Activated CD8-positive, alpha-beta T cell treated with anti-CD3 and anti-CD28 coated beads for 36 hours (primary cell): ENCODE data around the gene CST6. TPM values are rescaled to one million over a fixed set of nuclear protein-coding genes. Genes with fewer than 3 reads are reported as not detected.

Experiments used
- ATAC-seq: fragments of 200-7000 bp; cut with Tn5 transposase; one replicate; pipeline ENCODE4 v1.10.0; 2021; ENCODE audit warnings: mild to moderate bottlenecking, moderate library complexity
- CTCF ChIA-PET: fragments of 350-600 bp; sonication (Branson Sonifier 250); formaldehyde crosslinking; loops from one replicate; lab custom pipeline; 2021; ENCODE audit warnings: antibody characterized with exemption; lab: Charles Lee
- POLR2A ChIA-PET: fragments of 350-600 bp; sonication (Branson Sonifier 250); formaldehyde crosslinking; loops from one replicate; lab custom pipeline; 2021; ENCODE audit warnings: antibody characterized with exemption; lab: Charles Lee
- DNase-seq: peaks from one replicate; pipeline ENCODE4 v3.0.0-alpha.2; 2020
- H3K27ac Mint-ChIP-seq: one replicate; pipeline ENCODE4 v1.8.0; 2021; ENCODE audit warnings: mild to moderate bottlenecking, mixed read lengths
- H3K27me3 Mint-ChIP-seq: one replicate; pipeline ENCODE4 v1.8.0; 2021; ENCODE audit warnings: mixed read lengths
- H3K36me3 Mint-ChIP-seq: one replicate; pipeline ENCODE4 v1.8.0; 2021; ENCODE audit warnings: low read depth, mixed read lengths
- H3K4me1 Mint-ChIP-seq: one replicate; pipeline ENCODE4 v1.8.0; 2021; ENCODE audit warnings: low read depth, mixed read lengths
- H3K4me3 Mint-ChIP-seq: one replicate; pipeline ENCODE4 v1.8.0; 2021; ENCODE audit warnings: mild to moderate bottlenecking, moderate library complexity, mixed read lengths
- H3K9me3 Mint-ChIP-seq: one replicate; pipeline ENCODE4 v1.8.0; 2021; ENCODE audit warnings: mixed read lengths
- CTCF ChIP-seq: fragments of 200-600 bp; IDR thresholded peaks from one replicate; pipeline ENCODE4 v1.8.0; 2022; ENCODE audit warnings: antibody characterized with exemption, mild to moderate bottlenecking
- intact Hi-C: fragments of 100-400 bp; cut with micrococcal nuclease; formaldehyde crosslinking; loops from one replicate; pipeline ENCODE4 v1.10.0; 2022
- total RNA-seq, 2 experiments: library from RNA; stranded (reverse); gene quantifications; one replicate each; pipeline ENCODE4 v1.2.3, GENCODE V29; 2021

CST6 gene
- total RNA-seq, 2 experiments from 2014 or later, result 0.50 TPM; not detected in 1

- no peaks in the 10 kb centered on the region for H3K4me1 Mint-ChIP-seq
- peaks cover 5% of the 10 kb centered on the region for H3K27me3 Mint-ChIP-seq
- no peak for DNase-seq
- intact Hi-C loops, result no loop called here
- ATAC-seq, result no peak
- CTCF ChIA-PET, result interaction anchor here (0.7 to 3.1 kb wide), 3 partner anchors 9 to 25 kb away, joined by 3 to 19 read pairs (median 17); partner anchors contain the start of gene CST6
- no peak for TF ChIP-seq CTCF
- POLR2A ChIA-PET, result interaction anchor here (1.1 kb wide), 1 partner anchor 32 kb away, joined by 3 read pairs; no protein-coding TSS in a partner anchor
- H3K27ac Mint-ChIP-seq, result no peak overlapping the region
- no peak overlapping the region for H3K4me3 Mint-ChIP-seq
- H3K36me3 Mint-ChIP-seq, result no peaks in the 10 kb centered on the region
- no peaks in the 10 kb centered on the region for H3K9me3 Mint-ChIP-seq
These were observed 24.5 kb downstream of the CST6 start for GRCh38 chr11:66036334-66036710.

- H3K4me3 Mint-ChIP-seq, result no peak overlapping the region
These were observed 25.5 kb downstream of the CST6 start for GRCh38 chr11:66037327-66037726.

GRCh38 chr11:66039765-66040164 lies 28.0 kb downstream of the CST6 start:
- H3K27me3 Mint-ChIP-seq, result peaks cover 2% of the 10 kb centered on the region
- no peak overlapping the region for H3K4me3 Mint-ChIP-seq
- POLR2A ChIA-PET, result no interaction called here
- peaks cover 4% of the 10 kb centered on the region for H3K4me1 Mint-ChIP-seq
- no peaks in the 10 kb centered on the region for H3K36me3 Mint-ChIP-seq
- H3K9me3 Mint-ChIP-seq, result no peaks in the 10 kb centered on the region
- DNase-seq, result no peak
- TF ChIP-seq CTCF, result no peak
- CTCF ChIA-PET, result interaction anchor here (0.5 to 2.2 kb wide), 2 partner anchors 17 to 210 kb away, joined by 3 to 7 read pairs; no protein-coding TSS in a partner anchor
- intact Hi-C loops, result no loop called here
- no peak for ATAC-seq
- H3K27ac Mint-ChIP-seq, result no peak overlapping the region

More at GRCh38 chr11:66037327-66037726, 25.5 kb downstream of the CST6 start:
- H3K36me3 Mint-ChIP-seq, result no peaks in the 10 kb centered on the region
- no peak overlapping the region for H3K27ac Mint-ChIP-seq
- peaks cover 5% of the 10 kb centered on the region for H3K27me3 Mint-ChIP-seq
- no peaks in the 10 kb centered on the region for H3K9me3 Mint-ChIP-seq
- intact Hi-C loops, result no loop called here
- no peak for ATAC-seq
- H3K4me1 Mint-ChIP-seq, result no peaks in the 10 kb centered on the region
- CTCF ChIA-PET, result interaction anchor here (1.6 to 3.1 kb wide), 2 partner anchors 15 to 49 kb away, joined by 3 to 19 read pairs; no protein-coding TSS in a partner anchor
- POLR2A ChIA-PET, result no interaction called here
- TF ChIP-seq CTCF, result no peak
- DNase-seq, result no peak

GRCh38 chr11:66042227-66042995 lies 30.6 kb downstream of the CST6 start:
- intact Hi-C loops, result no loop called here
- POLR2A ChIA-PET, result no interaction called here
- H3K27ac Mint-ChIP-seq, result no peak overlapping the region

More at GRCh38 chr11:66042227-66042995, 30.6 kb downstream of the CST6 start:
- CTCF ChIA-PET, result interaction anchor here (1.4 to 5.9 kb wide), 4 partner anchors 14 to 26 kb away, joined by 4 to 60 read pairs (median 50); partner anchors contain the start of genes PACS1 and SF3B2
- H3K9me3 Mint-ChIP-seq, result no peaks in the 10 kb centered on the region
- no peaks in the 10 kb centered on the region for H3K27me3 Mint-ChIP-seq
- H3K36me3 Mint-ChIP-seq, result no peaks in the 10 kb centered on the region
- H3K4me1 Mint-ChIP-seq, result peaks cover 15% of the 10 kb centered on the region
- DNase-seq, result no peak
- H3K4me3 Mint-ChIP-seq, result no peak overlapping the region
- ATAC-seq, result no peak
- TF ChIP-seq CTCF, result no peak
